H9 (cell line): ENCODE data around the gene HMCN1. TPM values are rescaled to one million over a fixed set of nuclear protein-coding genes. Genes with fewer than 3 reads are reported as not detected.
A peak's percentile ranks its signal among the peaks of the same experiment; 100 is the strongest.

Experiments used
- DNase-seq: peaks from one replicate; pipeline ENCODE4 v3.0.0-alpha.2; 2017
- H2AFZ ChIP-seq: one replicate; pipeline ENCODE4 v1.6.1; 2013; ENCODE audit warnings: mild to moderate bottlenecking, low read length, control low read depth, moderate library complexity
- H2AK5ac ChIP-seq: 2 replicates; pipeline ENCODE4 v1.6.1; 2013; ENCODE audit warnings: low read length, control low read depth, mixed read lengths; ENCODE audit not compliant: insufficient read length
- H2BK120ac ChIP-seq: one replicate; pipeline ENCODE4 v1.6.1; 2013; ENCODE audit warnings: low read depth, mild to moderate bottlenecking, low read length, control low read depth, inconsistent platforms; ENCODE audit not compliant: poor library complexity, severe bottlenecking
- H2BK12ac ChIP-seq: 2 replicates; pipeline ENCODE4 v1.6.1; 2013; ENCODE audit warnings: low read length, control low read depth, mixed read lengths, low read depth; ENCODE audit not compliant: insufficient read length
- H2BK15ac ChIP-seq: 2 replicates; pipeline ENCODE4 v1.6.1; 2013; ENCODE audit warnings: low read depth, low read length, control low read depth
- H2BK20ac ChIP-seq: one replicate; pipeline ENCODE4 v1.6.1; 2013; ENCODE audit warnings: low read depth, mild to moderate bottlenecking, low read length, control low read depth, inconsistent platforms; ENCODE audit not compliant: poor library complexity, severe bottlenecking
- H2BK5ac ChIP-seq: 2 replicates; pipeline ENCODE4 v1.6.1; 2013; ENCODE audit warnings: low read length, control low read depth, mixed read lengths; ENCODE audit not compliant: insufficient read length
- H3K14ac ChIP-seq: 2 replicates; pipeline ENCODE4 v1.6.1; 2013; ENCODE audit warnings: low read length, control low read depth; ENCODE audit not compliant: insufficient read depth
- H3K18ac ChIP-seq: 2 replicates; pipeline ENCODE4 v1.6.1; 2013; ENCODE audit warnings: low read depth, mild to moderate bottlenecking, mixed read lengths, low read length, control low read depth; ENCODE audit not compliant: insufficient read length
- H3K23ac ChIP-seq: 2 replicates; pipeline ENCODE4 v1.6.1; 2013; ENCODE audit warnings: low read length, control low read depth, mixed read lengths, low read depth; ENCODE audit not compliant: insufficient read length
- H3K23me2 ChIP-seq: 2 replicates; pipeline ENCODE4 v1.6.1; 2013; ENCODE audit warnings: low read depth, mild to moderate bottlenecking, mixed read lengths, low read length, control low read depth; ENCODE audit not compliant: insufficient read length, poor library complexity, severe bottlenecking
- H3K27ac ChIP-seq: 2 replicates; pipeline ENCODE4 v1.5.1; 2013; ENCODE audit warnings: low read length, control low read depth, mixed read lengths, low read depth; ENCODE audit not compliant: insufficient read length
- H3K27me3 ChIP-seq: 2 replicates; pipeline ENCODE4 v1.6.1; 2013; ENCODE audit warnings: low read length, control low read depth, inconsistent platforms; ENCODE audit not compliant: insufficient read depth
- H3K4ac ChIP-seq: 2 replicates; pipeline ENCODE4 v1.6.1; 2013; ENCODE audit warnings: low read depth, mild to moderate bottlenecking, control low read depth, inconsistent platforms, low read length, moderate library complexity
- H3K4me1 ChIP-seq: 2 replicates; pipeline ENCODE4 v1.6.1; 2013; ENCODE audit warnings: low read length, control low read depth, inconsistent platforms; ENCODE audit not compliant: insufficient read depth
- H3K4me2 ChIP-seq: 2 replicates; pipeline ENCODE4 v1.6.1; 2013; ENCODE audit warnings: low read length, control low read depth, mixed read lengths; ENCODE audit not compliant: insufficient read length, insufficient read depth
- H3K56ac ChIP-seq: 2 replicates; pipeline ENCODE4 v1.6.1; 2013; ENCODE audit warnings: low read depth, mild to moderate bottlenecking, mixed read lengths, low read length, control low read depth; ENCODE audit not compliant: insufficient read length
- H3K79me1 ChIP-seq: 2 replicates; pipeline ENCODE4 v1.6.1; 2013; ENCODE audit warnings: low read depth, mild to moderate bottlenecking, moderate library complexity, low read length, control low read depth, inconsistent platforms; ENCODE audit not compliant: insufficient read depth, poor library complexity, severe bottlenecking
- H3K79me2 ChIP-seq: 2 replicates; pipeline ENCODE4 v1.6.1; 2013; ENCODE audit warnings: low read length, control low read depth, inconsistent platforms; ENCODE audit not compliant: insufficient read depth
- H3K9ac ChIP-seq: 2 replicates; pipeline ENCODE4 v1.6.1; 2013; ENCODE audit warnings: low read length, control low read depth, mixed read lengths; ENCODE audit not compliant: insufficient read length; ENCODE audit errors: extremely low read depth
- H3K9me3 ChIP-seq: one replicate; pipeline ENCODE4 v1.6.1; 2013; ENCODE audit warnings: low read depth, low read length, inconsistent platforms; ENCODE audit not compliant: control insufficient read depth
- H3T11ph ChIP-seq: one replicate; pipeline ENCODE4 v1.6.1; 2013; ENCODE audit warnings: mild to moderate bottlenecking, low read length, control low read depth, inconsistent platforms
- H4K20me1 ChIP-seq: one replicate; pipeline ENCODE4 v1.6.1; 2013; ENCODE audit not compliant: control insufficient read depth, insufficient read length, insufficient read depth
- H4K5ac ChIP-seq: 2 replicates; pipeline ENCODE4 v1.6.1; 2013; ENCODE audit warnings: low read depth, mild to moderate bottlenecking, mixed read lengths, low read length, control low read depth; ENCODE audit not compliant: insufficient read length
- H4K8ac ChIP-seq: replicated peaks from 2 replicates; pipeline ENCODE4 v1.6.1; 2013; ENCODE audit warnings: low read length, control low read depth, mixed read lengths, low read depth; ENCODE audit not compliant: insufficient read length
- H4K91ac ChIP-seq: 2 replicates; pipeline ENCODE4 v1.6.1; 2013; ENCODE audit warnings: low read depth, mild to moderate bottlenecking, moderate library complexity, mixed read lengths, low read length, control low read depth; ENCODE audit not compliant: insufficient read length
- H3K27ac Mint-ChIP-seq, 3 experiments: 2 replicates in 2 of 3; 3 replicates in 1 of 3; pipeline ENCODE4 v1.8.0; 2020 to 2021; ENCODE audit warnings: mixed read lengths in 3 of 3, mild to moderate bottlenecking in 1 of 3, moderate library complexity in 1 of 3
- H3K27me3 Mint-ChIP-seq: 2 replicates; pipeline ENCODE4 v1.8.0; 2021; ENCODE audit warnings: low read depth, mild to moderate bottlenecking, moderate library complexity, mixed read lengths
- H3K36me3 Mint-ChIP-seq, 3 experiments: 2 replicates in 2 of 3; 3 replicates in 1 of 3; pipeline ENCODE4 v1.8.0; 2020 to 2021; ENCODE audit warnings: low read depth in 3 of 3, mixed read lengths in 3 of 3; ENCODE audit not compliant: insufficient read depth in 1 of 3
- H3K4me1 Mint-ChIP-seq, 2 experiments: 2 replicates each; pipeline ENCODE4 v1.8.0; 2020; ENCODE audit warnings: mixed read lengths in 2 of 2
- H3K4me3 Mint-ChIP-seq, 2 experiments: 2 replicates in 1 of 2; 3 replicates in 1 of 2; pipeline ENCODE4 v1.8.0; 2020 to 2021; ENCODE audit warnings: mild to moderate bottlenecking in 2 of 2, mixed read lengths in 2 of 2, moderate library complexity in 1 of 2
- H3K9me3 Mint-ChIP-seq, 2 experiments: 2 replicates in 1 of 2; 3 replicates in 1 of 2; pipeline ENCODE4 v1.8.0; 2020; ENCODE audit warnings: mild to moderate bottlenecking in 2 of 2, mixed read lengths in 2 of 2, moderate library complexity in 1 of 2
- WGBS: extraction: QIAGEN DNeasy Blood & Tissue Kit; methylation state at CpG from one replicate; pipeline ENCODE4 v1.1.7; 2013; ENCODE audit warnings: missing lambda C conversion rate, low lambda C conversion rate, mixed read lengths; ENCODE audit not compliant: insufficient read length; ENCODE audit errors: extremely low coverage; 5-methylcytosine and 5-hydroxymethylcytosine counted together
- total RNA-seq: library from RNA; stranded (reverse); gene quantifications from 2 replicates; pipeline ENCODE4 v1.2.1, GENCODE V29; 2021
- TF ChIP-seq, protein P1 (sequence below): fragments of 200-600 bp; sonication (generic); conservative IDR thresholded peaks from 3 replicates; pipeline ENCODE4 v1.8.0; 2021; ENCODE audit warnings: antibody characterized with exemption, mild to moderate bottlenecking

The HMCN1 gene
- total RNA-seq, 1 experiment from 2014 or later, result 3.3 TPM

DNA sequence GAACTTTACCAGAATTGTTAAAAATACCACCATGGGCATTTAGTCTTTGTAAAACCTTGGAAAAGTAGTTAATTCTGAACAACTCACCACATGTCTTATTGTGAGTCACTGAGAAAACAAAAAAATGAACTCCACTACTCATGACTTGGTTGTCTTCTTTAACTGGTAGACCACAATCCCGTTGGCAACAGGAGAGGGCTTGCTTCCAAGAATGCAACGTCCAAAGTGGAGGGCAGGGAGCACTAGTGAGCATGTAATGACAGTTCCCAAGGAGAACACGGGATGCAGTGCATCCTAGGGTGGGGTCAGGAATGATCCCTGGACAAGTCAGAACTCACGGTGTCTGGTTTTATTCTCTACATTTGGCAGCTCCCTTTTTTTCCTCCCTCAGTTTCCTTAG is 15.2 kb upstream of the HMCN1 start:
- Histone ChIP-seq H3K4me1 (no peaks in the 10 kb centered on the region), H3K4ac (no peak overlapping the region), H3K4me2 (no peak overlapping the region), H3K56ac (no peak overlapping the region), H2BK12ac (no peak overlapping the region), H2BK5ac (no peak overlapping the region), H3K14ac (no peak overlapping the region), H2AFZ (no peak overlapping the region), H4K5ac (no peak overlapping the region), H3K79me1 (no peaks in the 10 kb centered on the region), H4K8ac (no peak overlapping the region), H3K23ac (no peak overlapping the region), H3K9ac (no peak overlapping the region), H3K23me2 (no peaks in the 10 kb centered on the region), H4K91ac (no peak overlapping the region), H3K27me3 (no peaks in the 10 kb centered on the region), H3K79me2 (no peaks in the 10 kb centered on the region), H3T11ph (no peak overlapping the region), H3K9me3 (no peaks in the 10 kb centered on the region), H3K18ac (no peak overlapping the region), H2BK20ac (no peak overlapping the region), H3K27ac (no peak overlapping the region), H4K20me1 (no peaks in the 10 kb centered on the region), H2AK5ac (no peak overlapping the region), H2BK15ac (no peak overlapping the region), H2BK120ac (no peak overlapping the region)
- TF ChIP-seq, protein P1, sequence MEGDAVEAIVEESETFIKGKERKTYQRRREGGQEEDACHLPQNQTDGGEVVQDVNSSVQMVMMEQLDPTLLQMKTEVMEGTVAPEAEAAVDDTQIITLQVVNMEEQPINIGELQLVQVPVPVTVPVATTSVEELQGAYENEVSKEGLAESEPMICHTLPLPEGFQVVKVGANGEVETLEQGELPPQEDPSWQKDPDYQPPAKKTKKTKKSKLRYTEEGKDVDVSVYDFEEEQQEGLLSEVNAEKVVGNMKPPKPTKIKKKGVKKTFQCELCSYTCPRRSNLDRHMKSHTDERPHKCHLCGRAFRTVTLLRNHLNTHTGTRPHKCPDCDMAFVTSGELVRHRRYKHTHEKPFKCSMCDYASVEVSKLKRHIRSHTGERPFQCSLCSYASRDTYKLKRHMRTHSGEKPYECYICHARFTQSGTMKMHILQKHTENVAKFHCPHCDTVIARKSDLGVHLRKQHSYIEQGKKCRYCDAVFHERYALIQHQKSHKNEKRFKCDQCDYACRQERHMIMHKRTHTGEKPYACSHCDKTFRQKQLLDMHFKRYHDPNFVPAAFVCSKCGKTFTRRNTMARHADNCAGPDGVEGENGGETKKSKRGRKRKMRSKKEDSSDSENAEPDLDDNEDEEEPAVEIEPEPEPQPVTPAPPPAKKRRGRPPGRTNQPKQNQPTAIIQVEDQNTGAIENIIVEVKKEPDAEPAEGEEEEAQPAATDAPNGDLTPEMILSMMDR, result peak; percentile 58
- Mint-ChIP-seq H3K36me3 (no peaks in the 10 kb centered on the region), H3K27ac (no peak overlapping the region), H3K4me1 (no peaks in the 10 kb centered on the region), H3K27me3 (no peaks in the 10 kb centered on the region), H3K9me3 (no peaks in the 10 kb centered on the region), H3K4me3 (no peak overlapping the region)
- WGBS, result no CpG with 5 or more reads among the region's 4 CpGs
- peak; percentile 61 for DNase-seq
